HL-60 (cell line): ENCODE results near the gene TMEM86B.

ENCODE experiments used
- CTCF ChIP-seq: IDR thresholded peaks from one replicate; pipeline ENCODE4 v1.5.1; 2011; ENCODE audit warnings: low read length, control low read depth, inconsistent platforms; ENCODE audit not compliant: insufficient read depth
- GABPA ChIP-seq: IDR thresholded peaks from 2 replicates; pipeline ENCODE4 v1.6.1; 2012; ENCODE audit warnings: low read depth
- POLR2AphosphoS5 ChIP-seq: IDR thresholded peaks from 2 replicates; pipeline ENCODE4 v1.6.1; 2012; ENCODE audit warnings: low read depth
- REST ChIP-seq: IDR thresholded peaks from 2 replicates; pipeline ENCODE4 v1.6.1; 2012; ENCODE audit warnings: low read depth; ENCODE audit not compliant: insufficient replicate concordance

GRCh38 chr19:55232286-55232602 lies 3.7 kb upstream of the TMEM86B start:
- TF ChIP-seq POLR2AphosphoS5 (no peak; the same call in 1 of the 2 replicates), CTCF (no peak), GABPA (no peak), REST (no peak)
